ENCODE measurements around the gene LIF.
A peak's percentile ranks its signal among the peaks of the same experiment; 100 is the strongest.

Gene LIF

GRCh38 chr22:30283342-30283741, 36.8 kb upstream of the LIF start:
- no peak for DNase-seq

DNA sequence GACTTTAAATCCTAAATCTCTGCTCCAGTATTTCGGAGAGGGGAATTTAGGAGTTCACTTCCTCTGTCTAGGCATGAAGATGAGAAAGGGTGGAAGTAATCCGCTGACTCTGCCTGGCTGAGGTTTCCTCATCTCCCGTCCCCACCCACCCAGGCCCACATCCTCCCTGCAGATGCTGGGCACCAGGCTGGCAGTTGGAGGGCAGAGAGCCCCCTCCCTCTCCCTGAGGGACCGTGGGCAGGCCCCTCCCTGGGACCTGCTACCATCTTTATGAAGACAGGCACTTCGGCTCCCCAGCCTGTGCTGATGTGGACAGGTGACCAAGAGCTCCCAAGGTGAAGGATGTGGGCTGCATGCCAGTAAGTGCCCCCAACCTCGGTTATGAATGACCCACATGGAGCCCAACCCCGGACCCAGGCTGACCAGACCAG, 36.1 kb upstream of the LIF start:
- DNase-seq = no peak

- no peak for DNase-seq
Measured at GRCh38 chr22:30280505-30280904, 33.9 kb upstream of the LIF start.

DNA sequence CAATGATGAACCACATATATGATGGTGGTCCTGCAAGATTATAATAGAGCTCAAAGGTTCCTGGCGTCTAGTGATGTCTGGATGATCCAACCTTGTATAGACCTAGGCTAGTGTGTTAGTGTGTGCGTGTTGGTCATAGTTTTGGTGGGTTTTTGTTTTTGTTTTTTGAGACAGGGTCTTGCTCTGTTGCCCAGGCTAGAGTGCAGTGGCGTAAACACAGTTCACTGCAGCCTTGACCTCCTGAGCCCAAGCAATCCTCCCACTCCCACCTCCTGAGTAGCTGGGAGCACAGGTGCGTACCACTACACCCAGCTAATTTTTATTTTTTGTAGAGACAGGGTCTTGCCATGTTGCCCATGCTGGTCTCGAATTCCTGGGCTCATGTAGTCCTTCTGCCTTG, 33.4 kb upstream of the LIF start:
- DNase-seq = no peak

DNA sequence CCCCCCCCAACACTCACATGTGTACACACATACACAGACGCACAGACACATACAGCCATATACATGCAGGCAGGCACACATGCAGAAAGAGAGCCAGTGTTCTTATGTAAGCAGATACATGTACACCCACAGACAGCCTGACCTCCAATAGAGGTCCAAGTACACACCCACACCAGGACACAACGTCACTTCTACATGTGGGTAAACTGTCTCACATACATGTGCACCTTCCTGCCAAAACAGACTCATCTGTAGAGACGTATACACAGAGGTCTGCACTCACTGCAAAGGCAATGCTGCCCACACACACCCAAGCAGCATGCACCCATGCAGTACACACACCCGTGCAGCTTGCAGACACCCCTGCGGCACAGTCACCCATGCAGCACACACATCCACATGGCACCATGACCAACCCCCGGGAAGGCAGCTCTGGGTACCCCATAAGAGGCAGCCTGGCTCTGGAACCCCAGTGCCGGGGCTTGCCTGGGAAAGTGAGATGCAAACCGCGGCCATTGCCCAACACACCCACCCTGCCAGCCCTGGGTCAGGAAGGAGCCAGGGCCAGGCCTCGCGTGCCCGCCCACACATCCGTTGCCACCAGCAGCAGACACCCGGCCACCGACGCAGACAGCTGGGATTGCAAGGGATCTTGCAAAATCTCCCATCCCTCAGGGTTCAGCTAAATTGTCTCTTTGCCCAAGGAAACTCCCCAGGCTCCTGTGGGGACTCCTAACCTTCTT, 32.7 kb upstream of the LIF start:
- no peak for DNase-seq

GRCh38 chr22:30277547-30278344, 31.2 kb upstream of the LIF start:
- DNase-seq = no peak

GRCh38 chr22:30276039-30276438, 29.5 kb upstream of the LIF start:
- no peak for DNase-seq

- DNase-seq = no peak
Measured at GRCh38 chr22:30275625-30276024, 29.1 kb upstream of the LIF start.

GRCh38 chr22:30274437-30274812, 27.9 kb upstream of the LIF start:
- no peak for DNase-seq

GRCh38 chr22:30273711-30274436, 27.3 kb upstream of the LIF start:
- no peak for DNase-seq

DNA sequence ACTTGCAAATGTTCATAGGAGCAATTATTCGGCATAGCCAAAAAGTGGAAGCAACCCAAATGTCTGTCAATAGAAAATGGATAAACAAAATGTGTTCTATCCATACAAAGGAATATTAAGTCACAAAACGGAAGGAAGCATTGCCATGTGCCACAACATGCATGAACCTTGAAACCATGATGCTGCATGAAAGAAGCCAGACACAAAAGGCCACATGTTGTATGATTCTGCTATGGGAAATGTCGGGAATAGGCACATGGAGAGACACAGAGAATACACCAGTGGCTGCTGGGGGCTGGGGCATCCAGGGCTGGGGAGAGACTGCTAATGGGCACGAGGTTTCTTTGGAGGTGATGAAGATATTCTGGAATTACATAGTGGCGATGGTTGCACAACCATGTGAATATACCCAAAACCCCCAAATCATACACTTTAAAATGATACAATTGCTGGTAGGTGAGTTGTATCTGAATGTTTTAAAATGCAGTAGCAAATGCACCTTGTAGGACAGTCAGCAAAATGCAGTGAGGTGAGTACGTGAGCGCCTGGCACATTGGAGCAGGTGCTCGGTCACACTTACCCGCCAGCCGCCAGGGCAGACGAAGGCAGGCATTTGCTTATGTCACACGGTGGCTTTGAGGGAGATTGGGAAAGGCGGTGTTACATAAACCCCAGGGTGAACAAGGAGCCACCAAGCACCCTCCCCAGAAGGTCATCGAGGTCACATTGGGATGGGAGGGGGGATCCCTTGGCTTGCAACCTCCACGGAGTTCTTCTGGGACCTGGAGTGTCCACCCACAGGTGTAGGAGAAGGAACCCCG, 26.4 kb upstream of the LIF start:
- no peak for DNase-seq

DNA sequence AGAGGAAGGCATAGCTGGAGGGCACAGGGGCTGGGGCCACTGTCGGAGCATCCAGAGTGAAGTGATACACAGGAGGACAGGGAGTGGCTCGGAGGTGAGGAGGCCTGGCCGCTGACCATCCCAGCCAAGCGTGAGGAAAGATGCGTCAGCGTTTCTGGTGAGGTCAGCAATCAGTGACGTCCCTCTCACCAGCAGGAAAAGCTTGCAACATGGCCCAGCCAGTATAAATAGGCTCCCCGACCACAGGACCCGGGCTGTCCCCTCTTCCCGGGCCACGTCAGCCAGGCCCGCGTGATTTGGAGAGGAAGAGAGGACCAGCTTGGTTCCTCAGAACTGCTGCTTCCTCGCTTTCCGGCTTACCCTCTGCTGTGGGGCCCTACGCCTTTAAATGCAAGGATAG, 24.3 kb upstream of the LIF start:
- no peak for DNase-seq

DNA sequence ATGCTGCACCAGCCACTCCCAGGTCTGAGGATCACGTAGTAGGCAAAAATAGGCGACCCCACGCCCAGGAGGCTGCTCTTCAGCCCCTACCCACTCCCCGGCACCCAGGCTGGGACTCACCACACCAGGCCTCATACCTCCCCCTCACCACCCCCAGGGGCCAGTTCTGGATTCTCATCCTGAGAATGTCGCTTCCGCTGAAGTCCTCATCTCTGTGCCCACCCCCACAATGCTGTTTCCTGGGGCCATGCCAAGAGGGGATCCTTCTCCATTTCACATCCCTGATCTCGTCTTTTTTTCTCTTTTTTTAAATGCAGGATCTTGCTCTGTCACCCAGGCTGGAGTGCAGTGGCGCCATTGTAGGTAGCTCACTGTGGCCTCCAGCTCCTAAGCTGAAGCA, 21.8 kb upstream of the LIF start:
- no peak for DNase-seq

- DNase-seq = peak; percentile 32
Measured at GRCh38 chr22:30267382-30268302, 21.1 kb upstream of the LIF start.

DNA sequence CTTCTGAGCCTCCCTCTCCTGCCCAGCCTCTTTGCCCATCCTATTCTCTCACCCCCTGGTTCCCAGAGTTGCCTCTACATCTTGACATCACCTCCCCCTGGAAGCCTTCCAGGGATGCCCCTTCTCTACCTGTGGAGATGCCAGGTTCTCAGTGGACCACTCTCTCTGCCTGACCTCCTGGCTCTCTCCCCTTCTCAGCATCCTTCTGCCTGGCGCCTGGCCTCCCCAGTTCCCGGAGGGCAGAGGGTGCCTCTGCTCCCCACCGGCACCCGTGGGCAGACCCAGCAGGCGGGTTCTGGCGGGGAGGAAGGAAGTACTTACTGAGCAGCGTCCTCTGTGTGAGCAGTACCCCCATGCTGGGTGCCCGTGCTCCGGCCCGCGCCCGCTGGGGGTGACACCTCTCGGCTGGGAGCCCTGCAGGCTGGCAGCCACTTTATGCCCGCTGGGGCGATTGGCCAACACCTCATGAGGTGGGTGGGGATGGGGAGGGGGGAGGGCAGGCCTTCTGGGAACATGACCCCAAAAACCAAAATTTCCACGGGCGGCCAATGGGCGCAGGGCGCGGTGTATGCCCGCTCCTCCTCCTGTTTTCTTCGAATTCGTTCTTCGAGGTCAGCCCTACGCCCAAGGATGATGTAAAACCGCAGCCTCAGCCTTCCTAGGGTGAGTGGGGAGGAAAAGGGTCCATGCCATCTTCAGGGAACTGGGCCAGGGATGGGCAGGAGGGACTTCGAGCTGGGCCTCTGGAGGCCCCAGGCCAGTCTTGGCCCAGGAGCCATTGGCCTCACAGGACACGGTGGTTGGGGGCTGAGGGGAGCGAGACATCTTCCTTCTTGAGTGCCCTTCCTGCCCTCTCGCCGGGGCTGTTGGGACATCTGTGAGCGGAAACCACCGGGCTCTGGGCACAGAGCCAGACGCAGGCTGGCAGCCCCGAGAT, 20.2 kb upstream of the LIF start, which contains the start of gene OSM:
Gene OSM (minus strand): TSS at position 407 of the 937 bp plus-strand sequence. CDS start 52 bp downstream, at position 355.
- DNase-seq = peak; percentile 70

GRCh38 chr22:30265823-30266444, 19.4 kb upstream of the LIF start:
- DNase-seq = peak; percentile 79

- no peak for DNase-seq
Measured at GRCh38 chr22:30265131-30265720, 18.7 kb upstream of the LIF start.

DNA sequence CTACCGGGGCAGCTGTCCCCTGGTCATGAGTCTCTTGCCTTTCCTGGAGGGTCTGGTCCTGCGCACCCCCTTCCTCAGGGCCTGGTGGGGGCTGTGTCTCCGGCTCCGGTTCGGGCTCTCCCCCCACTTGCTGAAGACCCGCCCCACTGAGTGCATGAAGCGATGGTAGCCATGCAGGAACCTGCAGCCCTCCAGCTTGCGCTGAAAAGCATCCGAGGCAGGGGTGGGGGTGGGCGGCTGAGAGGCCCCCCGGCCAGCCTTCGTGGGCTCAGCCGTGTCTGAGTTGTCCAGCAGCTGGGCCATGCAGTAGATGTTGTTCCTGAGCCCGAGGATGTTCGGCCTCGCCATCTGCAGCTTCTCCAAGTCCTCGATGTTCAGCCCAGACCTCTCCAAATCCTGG, 17.3 kb upstream of the LIF start:
- no peak for DNase-seq
